GM21390 (cell line): ENCODE results near the gene GPRIN2.
"Not testable (repeated sequence)": the region's sequence is repeated elsewhere in the genome, so short reads cannot be mapped to it uniquely, and the experiment has no call there.

Experiments used
- ATAC-seq: cut with Tn5 transposase; IDR thresholded peaks from one replicate; pipeline ENCODE4 v1.9.1; 2021; ENCODE audit not compliant: unreplicated experiment

GPRIN2 gene

DNA sequence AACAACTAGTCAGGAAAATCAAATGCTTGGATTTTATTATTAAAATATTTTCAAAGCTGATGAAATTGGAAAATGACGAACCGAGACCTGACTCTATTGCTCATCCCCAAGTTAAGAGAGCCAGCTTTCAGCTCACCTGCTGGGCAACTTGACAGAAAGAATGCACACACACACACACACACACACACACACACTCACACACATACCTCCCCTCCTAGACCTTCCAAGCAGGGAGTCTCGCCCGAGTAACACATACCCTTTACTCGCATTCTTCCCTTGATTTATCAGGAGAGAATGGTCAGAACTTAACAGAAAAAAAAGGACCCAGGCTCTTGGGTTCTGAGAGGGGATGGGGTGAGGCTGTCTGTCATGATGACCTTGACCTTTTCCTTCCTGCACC is 19.1 kb downstream of the GPRIN2 start:
- no peak for ATAC-seq

DNA sequence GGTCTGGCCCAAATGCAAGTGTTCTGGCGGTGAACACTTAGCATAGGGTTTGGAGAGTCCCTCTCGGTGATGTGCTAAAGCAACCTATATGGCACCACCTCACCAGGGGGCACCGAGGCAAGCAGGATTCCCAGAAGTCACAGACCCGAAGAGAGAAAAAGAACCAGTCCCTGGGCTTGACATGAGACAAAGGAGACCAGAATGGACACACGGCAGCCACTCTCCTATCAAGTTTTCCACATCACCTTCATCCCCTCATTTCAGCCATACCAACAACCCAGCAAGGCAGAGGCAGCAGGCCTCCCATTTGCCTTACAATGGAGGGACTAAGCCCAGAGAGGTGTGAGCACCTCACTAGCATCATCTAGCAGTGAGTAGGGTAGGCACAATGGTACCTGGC is 19.7 kb downstream of the GPRIN2 start:
- ATAC-seq = no peak

GRCh38 chr10:46536171-46536570 is 20.3 kb downstream of the GPRIN2 start:
- no peak for ATAC-seq

DNA sequence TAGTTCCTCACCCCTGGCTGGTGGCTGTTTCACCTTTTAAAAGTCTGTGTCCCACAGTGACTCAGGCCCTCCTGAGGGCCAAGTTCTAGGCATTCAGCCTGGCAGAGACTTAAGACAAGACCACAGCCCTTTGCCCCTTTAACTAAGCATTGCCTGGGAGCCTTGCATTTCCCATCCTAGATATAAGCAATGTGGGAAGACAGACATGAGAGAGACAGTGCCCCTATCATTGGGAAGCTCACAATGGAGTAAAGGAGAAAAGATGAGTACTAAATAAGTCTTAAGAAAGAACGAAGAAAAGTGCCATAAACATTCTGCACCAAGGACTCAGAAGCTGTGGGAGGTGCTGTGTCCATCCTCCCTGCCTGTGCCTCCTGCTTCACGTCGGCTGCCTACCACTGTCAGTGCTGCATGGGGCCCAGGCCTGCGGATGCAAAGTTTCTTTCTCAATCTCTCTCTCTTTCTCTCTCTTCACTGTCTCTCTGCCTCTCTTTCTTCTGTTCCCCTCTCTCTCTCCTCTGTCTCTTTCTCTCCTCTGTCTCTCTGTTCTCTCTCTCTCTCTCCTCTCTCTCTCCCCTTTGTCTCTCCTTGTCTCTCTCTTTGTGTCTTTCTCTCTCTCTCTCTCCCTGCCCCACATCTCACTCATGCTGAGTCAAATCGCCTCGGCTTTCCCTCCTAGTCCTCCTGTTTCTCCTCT is 21.5 kb downstream of the GPRIN2 start:
- no peak for ATAC-seq

GRCh38 chr10:46532256-46532655 is 24.2 kb downstream of the GPRIN2 start:
- not testable (repeated sequence) for ATAC-seq

DNA sequence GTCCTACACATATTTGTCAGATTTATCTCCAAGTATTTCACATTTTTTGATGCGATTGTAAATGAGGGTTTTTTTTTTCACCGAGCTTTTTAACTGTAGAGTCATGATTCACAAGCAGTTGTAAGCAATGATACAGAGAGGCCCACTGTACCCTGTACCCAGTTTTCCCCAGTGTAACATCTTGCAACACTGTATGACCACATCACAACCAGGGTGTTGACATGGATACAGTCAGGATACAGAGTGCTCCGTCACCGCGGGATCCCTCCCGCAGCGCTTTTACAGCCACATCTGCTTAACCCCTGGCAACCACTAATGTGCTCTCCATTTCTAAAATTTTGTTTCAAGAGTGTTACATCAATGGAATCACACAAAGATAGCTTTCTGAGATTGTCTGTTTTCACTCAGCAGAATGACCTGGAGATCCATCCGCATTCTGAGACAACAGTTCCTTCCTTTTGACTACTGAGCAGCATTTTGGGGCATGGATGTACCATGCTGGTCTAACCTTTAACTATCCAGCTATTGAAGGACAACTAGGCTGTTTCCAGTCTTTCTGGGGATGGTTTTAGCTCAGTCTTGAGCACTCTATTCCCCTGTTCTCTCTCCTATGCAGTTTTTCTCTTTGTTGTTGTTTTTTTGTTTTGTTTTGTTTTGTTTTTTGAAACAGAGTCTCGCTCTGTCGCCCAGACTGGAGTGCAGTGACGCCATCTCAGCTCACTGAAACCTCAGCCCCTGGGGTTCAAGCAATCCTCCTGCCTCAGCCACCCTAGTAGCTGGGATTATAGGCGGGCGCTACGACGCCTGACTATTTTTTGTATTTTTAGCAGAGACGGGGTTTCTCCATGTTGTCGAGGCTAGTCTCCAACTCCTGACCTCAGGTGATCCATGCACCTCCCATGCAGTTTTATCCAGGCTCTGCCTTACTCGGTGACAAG is 25.9 kb downstream of the GPRIN2 start:
- no peak for ATAC-seq

- ATAC-seq = not testable (repeated sequence)
Measured at GRCh38 chr10:46529742-46530141, 26.7 kb downstream of the GPRIN2 start.

DNA sequence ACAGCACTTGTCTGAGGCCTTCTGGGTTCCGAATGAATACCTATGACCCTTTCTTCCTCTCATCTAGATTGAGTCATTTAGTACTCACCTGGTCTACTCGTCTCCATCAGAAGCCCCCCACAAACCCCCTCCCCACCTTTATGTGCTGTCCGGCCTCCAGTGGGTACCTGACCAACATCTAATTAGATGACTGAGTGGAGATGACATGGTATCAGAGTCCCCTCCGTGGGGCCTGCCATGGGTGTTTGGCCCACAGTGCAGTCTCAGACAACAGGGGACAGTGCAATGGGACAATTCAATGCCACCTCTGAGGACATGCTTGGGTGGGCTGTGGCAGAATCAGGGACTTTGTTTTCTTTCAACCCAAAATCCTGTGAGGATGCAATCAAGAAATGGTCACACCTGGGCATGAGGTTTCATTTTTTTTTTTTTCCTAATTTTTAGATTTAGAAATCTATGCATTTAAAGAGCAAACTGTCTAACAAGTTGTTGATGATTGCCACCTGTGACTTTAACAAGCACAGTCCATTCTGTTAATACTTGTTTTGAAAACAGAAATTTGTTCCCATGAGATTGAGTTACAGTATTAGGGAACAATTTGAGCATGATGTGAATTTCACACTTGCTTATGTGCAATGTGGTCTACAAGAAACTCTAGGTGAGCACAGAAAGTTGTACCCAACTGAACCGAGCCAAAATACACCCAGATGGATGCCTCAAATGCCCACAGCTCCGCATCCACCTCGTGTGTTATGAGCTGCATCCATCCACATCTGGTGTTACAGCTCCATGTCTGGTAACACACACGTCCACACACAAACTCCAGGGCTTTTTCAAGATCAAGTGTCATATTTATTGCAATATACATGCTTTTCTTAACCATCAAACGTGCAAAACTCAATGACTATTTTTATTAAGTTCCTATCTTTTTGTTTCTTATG is 27.5 kb downstream of the GPRIN2 start:
- ATAC-seq = no peak

GRCh38 chr10:46528171-46528671 is 28.2 kb downstream of the GPRIN2 start:
- no peak for ATAC-seq

DNA sequence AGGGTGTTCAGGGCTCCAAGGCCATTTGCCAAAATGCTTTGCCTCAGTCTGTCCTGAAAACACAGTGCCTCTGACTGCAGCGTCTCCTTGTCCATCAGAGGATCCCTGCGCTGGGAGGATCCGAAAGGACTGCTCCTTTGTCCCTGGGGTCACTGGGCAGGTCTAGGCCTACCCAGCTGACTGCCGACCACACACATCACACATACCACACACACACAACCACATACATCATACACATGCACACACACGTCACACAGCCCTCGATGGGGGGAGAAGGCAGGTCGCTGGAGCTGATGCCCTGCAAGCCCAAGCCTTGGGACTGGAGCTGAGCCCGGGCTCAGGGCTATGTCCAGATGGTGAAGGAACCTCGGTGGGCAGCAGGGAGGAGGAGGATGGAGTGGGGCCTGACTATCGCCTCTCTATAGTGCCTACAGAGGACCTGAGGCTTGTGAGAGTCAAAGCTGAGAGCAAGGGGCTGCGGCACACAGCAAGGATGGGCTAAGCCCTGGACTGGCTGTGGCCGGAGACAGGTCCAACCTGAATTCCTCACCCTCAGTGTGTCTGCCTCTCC is 29.1 kb downstream of the GPRIN2 start:
- ATAC-seq = no peak

GRCh38 chr10:46526682-46527038 is 29.8 kb downstream of the GPRIN2 start:
- no peak for ATAC-seq

DNA sequence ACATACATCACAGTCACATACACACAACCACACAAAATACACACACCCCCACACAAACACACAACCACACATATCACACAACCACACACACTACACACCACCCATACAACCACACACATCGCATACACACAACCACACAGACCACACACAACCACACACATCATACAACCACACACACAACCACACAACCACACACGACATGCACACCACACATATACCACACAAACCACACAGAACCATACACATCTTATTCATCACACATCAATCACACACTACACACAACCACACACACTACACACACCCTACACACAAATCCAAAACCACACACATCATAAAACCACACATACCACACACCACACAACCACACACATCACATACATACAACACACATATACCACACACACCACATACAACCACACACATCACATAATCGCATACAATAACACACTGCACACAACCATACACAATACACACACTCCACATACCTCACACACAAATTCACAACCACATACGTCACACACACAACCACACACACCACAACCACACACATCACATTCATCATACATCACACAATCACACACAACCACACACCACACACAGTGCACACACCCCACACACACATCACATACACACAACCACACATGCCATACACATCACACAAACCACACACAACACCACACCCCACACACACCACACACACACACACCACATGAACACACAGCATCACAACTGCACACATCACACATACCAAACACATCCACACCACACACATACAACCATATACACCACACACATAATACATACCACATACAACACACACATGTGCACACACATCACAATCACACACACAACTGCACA is 30.4 kb downstream of the GPRIN2 start:
- ATAC-seq = no peak

- no peak for ATAC-seq
Measured at GRCh38 chr10:46525177-46525823, 31.2 kb downstream of the GPRIN2 start.

- no peak for ATAC-seq
Measured at GRCh38 chr10:46524472-46525176, 31.8 kb downstream of the GPRIN2 start.

- ATAC-seq = no peak
Measured at GRCh38 chr10:46523962-46524471, 32.4 kb downstream of the GPRIN2 start.

GRCh38 chr10:46523119-46523961 is 33.1 kb downstream of the GPRIN2 start:
- ATAC-seq = no peak

GRCh38 chr10:46522295-46523118 is 34.0 kb downstream of the GPRIN2 start:
- no peak for ATAC-seq
